WTC11 (cell line): ENCODE measurements around the gene CTPS2.
"Not testable (repeated sequence)": the region's sequence is repeated elsewhere in the genome, so short reads cannot be mapped to it uniquely, and the experiment has no call there.

Experiments
- ARID4B ChIP-seq: sonication (generic); formaldehyde crosslinking; IDR thresholded peaks from 2 replicates; pipeline ENCODE4 v1.8.0; 2023; ENCODE audit warnings: missing genetic modification reagents, mild to moderate bottlenecking, borderline replicate concordance
- MAX ChIP-seq: sonication (generic); formaldehyde crosslinking; IDR thresholded peaks from 2 replicates; pipeline ENCODE4 v1.8.0; 2022; ENCODE audit warnings: mild to moderate bottlenecking, missing genetic modification reagents

GRCh38 chrX:16715638-16716037 is 3.2 kb upstream of the CTPS2 start:
- not testable (repeated sequence) for TF ChIP-seq ARID4B, MAX (CRISPR knock-in tag)
